Tibial artery (tissue), 4 donors: ENCODE results near the gene SLC9A4.

Source experiments
- DNase-seq, 2 donors: peaks; one replicate each; pipeline ENCODE4 v3.0.0-alpha.2; 2019
- H3K27ac ChIP-seq, 2 donors: fragments of 200-600 bp; sonication (generic) in 1 of 2; 1 replicate in 1 of 2; 2 replicates in 1 of 2; pipeline ENCODE4 v1.5.1; 2018 to 2019; ENCODE audit warnings: mild to moderate bottlenecking in 1 of 2
- H3K27me3 ChIP-seq, 2 donors: fragments of 200-600 bp; sonication (generic) in 1 of 2; one replicate each; pipeline versions ENCODE4 v1.5.1 to v1.6.0; 2016 to 2019
- H3K36me3 ChIP-seq, 3 donors: fragments of 200-600 bp; sonication (generic) in 2 of 3; one replicate each; pipeline ENCODE4 v1.5.1; 2016 to 2019; ENCODE audit warnings: mild to moderate bottlenecking in 2 of 3
- H3K4me1 ChIP-seq, 4 donors: fragments of 200-600 bp; sonication (generic) in 2 of 4; 1 replicate in 3 of 4; 2 replicates in 1 of 4; pipeline ENCODE4 v1.5.1; 2016 to 2019
- H3K4me3 ChIP-seq, 2 donors: fragments of 200-600 bp; sonication (generic) in 1 of 2; 1 replicate in 1 of 2; 2 replicates in 1 of 2; pipeline ENCODE4 v1.5.1; 2018 to 2019; ENCODE audit warnings: mild to moderate bottlenecking in 2 of 2
- H3K9me3 ChIP-seq, 3 donors: fragments of 200-600 bp; sonication (generic) in 1 of 3; one replicate each; pipeline ENCODE4 v1.5.1; 2016 to 2019
- intact Hi-C: fragments of 100-400 bp; cut with DNase I; formaldehyde crosslinking; loops from one replicate; pipeline ENCODE4 v1.15.0; 2023; ENCODE audit warnings: low total_unique reads
- TF ChIP-seq, protein P1 (sequence below), 2 experiments: fragments of 200-600 bp in 1 of 2; fragments of 450-650 bp in 1 of 2; IDR thresholded peaks; one replicate each; pipeline ENCODE4 v1.5.1; 2017 to 2019; ENCODE audit warnings: antibody characterized with exemption in 2 of 2, mild to moderate bottlenecking in 1 of 2, moderate library complexity in 1 of 2

SLC9A4 gene

DNA sequence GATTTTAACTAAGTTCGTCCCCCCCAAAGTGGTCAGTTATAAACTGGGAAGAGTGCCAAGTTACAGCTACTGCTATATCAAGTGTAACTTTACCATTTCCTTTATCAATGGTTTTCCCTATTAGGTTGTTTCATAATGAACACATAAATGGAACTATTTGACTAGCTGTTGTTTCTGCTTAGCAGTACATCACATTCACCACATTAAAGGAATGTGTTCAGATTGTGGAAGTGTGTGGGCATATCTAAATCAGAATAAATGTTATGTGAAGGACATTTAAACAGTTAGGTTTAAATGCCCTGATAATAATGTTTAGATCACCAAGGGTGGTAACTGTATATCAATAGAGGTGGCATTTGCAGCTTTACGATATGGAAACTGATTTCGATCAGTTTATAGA lies 45.1 kb downstream of the SLC9A4 start:
- H3K27ac ChIP-seq: no peak overlapping the region
- H3K4me1 ChIP-seq: no peaks in the 10 kb centered on the region
- TF ChIP-seq, protein P1, sequence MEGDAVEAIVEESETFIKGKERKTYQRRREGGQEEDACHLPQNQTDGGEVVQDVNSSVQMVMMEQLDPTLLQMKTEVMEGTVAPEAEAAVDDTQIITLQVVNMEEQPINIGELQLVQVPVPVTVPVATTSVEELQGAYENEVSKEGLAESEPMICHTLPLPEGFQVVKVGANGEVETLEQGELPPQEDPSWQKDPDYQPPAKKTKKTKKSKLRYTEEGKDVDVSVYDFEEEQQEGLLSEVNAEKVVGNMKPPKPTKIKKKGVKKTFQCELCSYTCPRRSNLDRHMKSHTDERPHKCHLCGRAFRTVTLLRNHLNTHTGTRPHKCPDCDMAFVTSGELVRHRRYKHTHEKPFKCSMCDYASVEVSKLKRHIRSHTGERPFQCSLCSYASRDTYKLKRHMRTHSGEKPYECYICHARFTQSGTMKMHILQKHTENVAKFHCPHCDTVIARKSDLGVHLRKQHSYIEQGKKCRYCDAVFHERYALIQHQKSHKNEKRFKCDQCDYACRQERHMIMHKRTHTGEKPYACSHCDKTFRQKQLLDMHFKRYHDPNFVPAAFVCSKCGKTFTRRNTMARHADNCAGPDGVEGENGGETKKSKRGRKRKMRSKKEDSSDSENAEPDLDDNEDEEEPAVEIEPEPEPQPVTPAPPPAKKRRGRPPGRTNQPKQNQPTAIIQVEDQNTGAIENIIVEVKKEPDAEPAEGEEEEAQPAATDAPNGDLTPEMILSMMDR (IDR thresholded peaks at IDR 0.05): no peak
- no peak for DNase-seq
- H3K36me3 ChIP-seq: no peaks in the 10 kb centered on the region
- no peaks in the 10 kb centered on the region for H3K9me3 ChIP-seq
- intact Hi-C loops: no loop called here
- H3K4me3 ChIP-seq: no peak overlapping the region
- H3K27me3 ChIP-seq: no peaks in the 10 kb centered on the region

- H3K9me3 ChIP-seq: no peaks in the 10 kb centered on the region
- no peak overlapping the region for H3K27ac ChIP-seq
- no peaks in the 10 kb centered on the region for H3K27me3 ChIP-seq
- no peak overlapping the region for H3K4me3 ChIP-seq
- no peak for DNase-seq
- TF ChIP-seq, protein P1 (IDR thresholded peaks at IDR 0.05): peak; percentile 32 to 35
- no peaks in the 10 kb centered on the region for H3K36me3 ChIP-seq
- intact Hi-C loops: no loop called here
- no peaks in the 10 kb centered on the region for H3K4me1 ChIP-seq
Measured at GRCh38 chr2:102520009-102520408, 47.0 kb downstream of the SLC9A4 start.

- no peak overlapping the region for H3K4me3 ChIP-seq
- intact Hi-C loops: no loop called here
- H3K4me1 ChIP-seq: no peaks in the 10 kb centered on the region
- no peak for DNase-seq
- no peaks in the 10 kb centered on the region for H3K9me3 ChIP-seq
- TF ChIP-seq, protein P1 (IDR thresholded peaks at IDR 0.05): no peak
- H3K36me3 ChIP-seq: no peaks in the 10 kb centered on the region
- no peaks in the 10 kb centered on the region for H3K27me3 ChIP-seq
- H3K27ac ChIP-seq: no peak overlapping the region
Measured at GRCh38 chr2:102520801-102521200, 47.8 kb downstream of the SLC9A4 start.

DNA sequence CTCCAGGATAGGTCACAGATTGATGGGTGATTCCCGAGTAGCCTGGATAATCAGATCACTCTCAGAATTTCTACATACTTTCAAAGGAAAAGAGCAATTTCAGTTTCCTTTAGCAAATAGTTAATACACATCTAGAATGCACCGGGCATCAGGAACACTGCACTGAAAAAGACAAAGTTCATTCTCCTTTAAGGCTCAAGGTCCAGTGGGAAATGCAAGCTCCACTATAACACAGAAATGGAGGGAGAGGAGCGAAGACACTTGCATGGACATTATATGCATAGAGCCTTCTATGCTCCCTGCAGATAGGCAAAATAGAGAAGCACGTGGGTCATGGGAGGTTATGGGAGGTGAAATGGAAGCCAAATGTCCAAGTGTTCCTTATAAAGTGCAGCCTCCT lies 49.1 kb downstream of the SLC9A4 start:
- no peaks in the 10 kb centered on the region for H3K36me3 ChIP-seq
- no peak for DNase-seq
- H3K27me3 ChIP-seq: no peaks in the 10 kb centered on the region
- no peak overlapping the region for H3K27ac ChIP-seq
- H3K4me3 ChIP-seq: no peak overlapping the region
- TF ChIP-seq, protein P1 (IDR thresholded peaks at IDR 0.05): no peak
- intact Hi-C loops: no loop called here
- no peaks in the 10 kb centered on the region for H3K9me3 ChIP-seq
- no peaks in the 10 kb centered on the region for H3K4me1 ChIP-seq

DNA sequence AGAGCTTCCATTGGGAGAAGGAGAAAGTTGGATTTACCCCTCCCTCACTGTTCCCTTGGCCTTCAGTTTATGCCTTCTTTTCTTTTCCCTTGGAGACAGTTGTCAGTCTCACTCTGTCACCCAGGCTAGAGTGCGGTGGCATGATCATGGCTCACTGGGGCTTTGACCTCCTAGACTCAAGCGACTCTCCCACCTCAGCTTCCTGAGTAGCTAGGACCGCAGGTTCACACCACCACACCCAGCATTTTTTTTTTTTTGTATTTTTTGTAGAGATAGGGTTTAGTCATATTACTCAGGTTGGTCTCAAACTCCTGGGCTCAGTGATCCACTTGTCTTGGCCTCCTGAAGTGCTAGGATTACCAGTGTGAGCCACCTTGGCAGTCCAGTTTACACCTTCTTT lies 49.9 kb downstream of the SLC9A4 start:
- H3K9me3 ChIP-seq: no peaks in the 10 kb centered on the region
- no peaks in the 10 kb centered on the region for H3K4me1 ChIP-seq
- no peaks in the 10 kb centered on the region for H3K36me3 ChIP-seq
- no peak overlapping the region for H3K27ac ChIP-seq
- intact Hi-C loops: no loop called here
- no peak for DNase-seq
- no peaks in the 10 kb centered on the region for H3K27me3 ChIP-seq
- TF ChIP-seq, protein P1 (IDR thresholded peaks at IDR 0.05): no peak
- H3K4me3 ChIP-seq: no peak overlapping the region

DNA sequence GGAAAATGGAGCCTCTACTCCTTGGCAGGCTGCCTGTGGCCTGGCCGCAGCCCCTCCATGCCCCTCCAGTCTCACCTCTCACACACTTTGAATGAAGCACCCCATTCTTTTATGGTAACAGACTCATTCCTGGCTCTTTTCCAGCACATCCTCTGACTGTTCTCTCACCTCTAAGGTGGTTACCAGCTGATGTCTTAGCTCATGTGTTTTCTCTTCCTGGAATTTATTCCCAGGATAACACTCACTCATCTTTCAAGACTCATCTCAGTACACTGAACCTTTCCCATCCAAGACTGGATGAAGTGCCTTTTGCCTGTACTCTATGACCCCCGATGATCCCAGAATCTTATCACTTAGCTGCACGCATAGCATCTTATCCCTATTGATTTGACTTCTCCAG lies 50.6 kb downstream of the SLC9A4 start:
- intact Hi-C loops: no loop called here

More for the DNA sequence above, 50.6 kb downstream of the SLC9A4 start:
- no peak overlapping the region for H3K27ac ChIP-seq
- H3K27me3 ChIP-seq: no peaks in the 10 kb centered on the region
- H3K36me3 ChIP-seq: no peaks in the 10 kb centered on the region
- DNase-seq: no peak
- no peaks in the 10 kb centered on the region for H3K4me1 ChIP-seq
- no peaks in the 10 kb centered on the region for H3K9me3 ChIP-seq
- TF ChIP-seq, protein P1 (IDR thresholded peaks at IDR 0.05): no peak
- no peak overlapping the region for H3K4me3 ChIP-seq
